Osteoblast (primary cell): ENCODE measurements around the gene SLC2A9. TPM values are rescaled to one million over a fixed set of nuclear protein-coding genes. Genes with fewer than 3 reads are reported as not detected.

Experiments used
- DNase-seq: peaks from one replicate; pipeline ENCODE4 v3.0.0; 2011; ENCODE audit warnings: low spot score, mixed read lengths; ENCODE audit not compliant: insufficient read length; ENCODE audit errors: missing footprints
- H2AFZ ChIP-seq: 2 replicates; pipeline ENCODE4 v1.6.0; 2011; ENCODE audit warnings: mild to moderate bottlenecking, low read length
- H3K27ac ChIP-seq: 2 replicates; pipeline ENCODE4 v1.5.1; 2011; ENCODE audit warnings: mild to moderate bottlenecking, low read depth, low read length, moderate library complexity
- H3K27me3 ChIP-seq: 2 replicates; pipeline ENCODE4 v1.6.0; 2012; ENCODE audit warnings: mild to moderate bottlenecking, control low read depth, inconsistent platforms, low read length, moderate library complexity; ENCODE audit not compliant: insufficient read depth
- H3K36me3 ChIP-seq: 2 replicates; pipeline ENCODE4 v1.5.1; 2011; ENCODE audit warnings: mild to moderate bottlenecking, low read length, control low read depth, moderate library complexity; ENCODE audit not compliant: insufficient read depth
- H3K4me1 ChIP-seq: 2 replicates; pipeline ENCODE4 v1.5.1; 2011; ENCODE audit warnings: mild to moderate bottlenecking, low read length, control low read depth, moderate library complexity; ENCODE audit not compliant: insufficient read depth
- H3K4me2 ChIP-seq: 2 replicates; pipeline ENCODE4 v1.6.0; 2011; ENCODE audit warnings: mild to moderate bottlenecking, low read length; ENCODE audit not compliant: insufficient read depth
- H3K4me3 ChIP-seq: fragments of 200-600 bp; sonication (generic); 3 replicates; pipeline ENCODE4 v1.5.1; 2012; ENCODE audit warnings: mild to moderate bottlenecking, low read length, inconsistent platforms; ENCODE audit not compliant: insufficient read depth
- H3K79me2 ChIP-seq: 2 replicates; pipeline ENCODE4 v1.6.0; 2012; ENCODE audit warnings: mild to moderate bottlenecking, low read length, control low read depth, inconsistent platforms; ENCODE audit not compliant: insufficient read depth
- H3K9me3 ChIP-seq: 2 replicates; pipeline ENCODE4 v1.5.1; 2011; ENCODE audit warnings: low read depth, low read length, control low read depth
- H4K20me1 ChIP-seq: 2 replicates; pipeline ENCODE4 v1.6.0; 2012; ENCODE audit warnings: mild to moderate bottlenecking, low read length, control low read depth; ENCODE audit not compliant: insufficient read depth
- total RNA-seq: library from RNA; depleted of rRNA; stranded (reverse); fragments of >200 nt; gene quantifications from 2 replicates; pipeline ENCODE4 v1.2.3, GENCODE V29; 2012
- TF ChIP-seq, protein P1 (sequence below): IDR thresholded peaks from 2 replicates; pipeline ENCODE4 v1.5.1; 2011; ENCODE audit warnings: mild to moderate bottlenecking, low read depth, low read length, moderate library complexity; ENCODE audit errors: extremely low read depth

The SLC2A9 gene
- total RNA-seq, 1 donor, result 2.5 TPM

GRCh38 chr4:9924750-9925149 lies 96.5 kb downstream of the SLC2A9 start:
- Histone ChIP-seq H4K20me1 (no peaks in the 10 kb centered on the region), H3K4me1 (no peaks in the 10 kb centered on the region), H3K9me3 (no peaks in the 10 kb centered on the region), H3K27me3 (no peaks in the 10 kb centered on the region), H2AFZ (no peak overlapping the region), H3K4me3 (no peak overlapping the region), H3K79me2 (no peaks in the 10 kb centered on the region), H3K27ac (no peak overlapping the region), H3K36me3 (no peaks in the 10 kb centered on the region), H3K4me2 (no peak overlapping the region)
- DNase-seq, result no peak
- TF ChIP-seq, protein P1, sequence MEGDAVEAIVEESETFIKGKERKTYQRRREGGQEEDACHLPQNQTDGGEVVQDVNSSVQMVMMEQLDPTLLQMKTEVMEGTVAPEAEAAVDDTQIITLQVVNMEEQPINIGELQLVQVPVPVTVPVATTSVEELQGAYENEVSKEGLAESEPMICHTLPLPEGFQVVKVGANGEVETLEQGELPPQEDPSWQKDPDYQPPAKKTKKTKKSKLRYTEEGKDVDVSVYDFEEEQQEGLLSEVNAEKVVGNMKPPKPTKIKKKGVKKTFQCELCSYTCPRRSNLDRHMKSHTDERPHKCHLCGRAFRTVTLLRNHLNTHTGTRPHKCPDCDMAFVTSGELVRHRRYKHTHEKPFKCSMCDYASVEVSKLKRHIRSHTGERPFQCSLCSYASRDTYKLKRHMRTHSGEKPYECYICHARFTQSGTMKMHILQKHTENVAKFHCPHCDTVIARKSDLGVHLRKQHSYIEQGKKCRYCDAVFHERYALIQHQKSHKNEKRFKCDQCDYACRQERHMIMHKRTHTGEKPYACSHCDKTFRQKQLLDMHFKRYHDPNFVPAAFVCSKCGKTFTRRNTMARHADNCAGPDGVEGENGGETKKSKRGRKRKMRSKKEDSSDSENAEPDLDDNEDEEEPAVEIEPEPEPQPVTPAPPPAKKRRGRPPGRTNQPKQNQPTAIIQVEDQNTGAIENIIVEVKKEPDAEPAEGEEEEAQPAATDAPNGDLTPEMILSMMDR, result no peak

- H3K27me3 ChIP-seq, result no peaks in the 10 kb centered on the region
- no peak overlapping the region for H2AFZ ChIP-seq
- no peaks in the 10 kb centered on the region for H3K36me3 ChIP-seq
- no peak overlapping the region for H3K27ac ChIP-seq
- H3K9me3 ChIP-seq, result no peaks in the 10 kb centered on the region
- H3K4me2 ChIP-seq, result no peak overlapping the region
- DNase-seq, result no peak
- no peaks in the 10 kb centered on the region for H4K20me1 ChIP-seq
- no peak overlapping the region for H3K4me3 ChIP-seq
- TF ChIP-seq, protein P1, result no peak
- no peaks in the 10 kb centered on the region for H3K4me1 ChIP-seq
- H3K79me2 ChIP-seq, result no peaks in the 10 kb centered on the region
Measured at GRCh38 chr4:9923195-9923812, 98.0 kb downstream of the SLC2A9 start.

GRCh38 chr4:9921326-9921725 lies 100.0 kb downstream of the SLC2A9 start:
- Histone ChIP-seq H4K20me1 (no peaks in the 10 kb centered on the region), H3K36me3 (no peaks in the 10 kb centered on the region), H3K9me3 (no peaks in the 10 kb centered on the region), H3K4me3 (no peak overlapping the region), H3K27ac (no peak overlapping the region), H3K27me3 (no peaks in the 10 kb centered on the region), H3K4me1 (no peaks in the 10 kb centered on the region), H2AFZ (no peak overlapping the region), H3K4me2 (no peak overlapping the region), H3K79me2 (no peaks in the 10 kb centered on the region)
- TF ChIP-seq, protein P1, result no peak
- DNase-seq, result no peak

DNA sequence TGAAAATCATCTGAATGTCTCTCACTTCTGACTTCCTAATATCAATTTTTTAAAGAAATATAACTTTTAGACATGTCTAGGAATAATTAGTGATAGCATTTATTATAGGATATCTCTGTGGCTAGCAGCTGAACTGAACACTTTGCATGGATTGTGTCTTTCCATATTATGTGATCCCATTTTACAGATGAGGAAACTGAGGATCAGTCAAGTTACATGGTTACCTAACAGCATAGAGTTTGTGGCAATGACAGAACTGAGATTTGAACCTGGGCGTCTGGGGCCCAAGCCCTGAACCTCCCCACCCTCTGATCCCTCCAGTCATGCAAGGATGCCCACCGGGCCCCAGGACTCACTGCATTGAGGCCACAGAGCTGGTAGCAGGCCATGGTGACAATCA lies 101.3 kb downstream of the SLC2A9 start:
- H3K79me2 ChIP-seq, result no peaks in the 10 kb centered on the region
- no peak for DNase-seq

More for the DNA sequence above, 101.3 kb downstream of the SLC2A9 start:
- no peaks in the 10 kb centered on the region for H3K9me3 ChIP-seq
- no peak overlapping the region for H3K27ac ChIP-seq
- no peaks in the 10 kb centered on the region for H3K4me1 ChIP-seq
- no peak overlapping the region for H2AFZ ChIP-seq
- H3K27me3 ChIP-seq, result no peaks in the 10 kb centered on the region
- no peak overlapping the region for H3K4me3 ChIP-seq
- H4K20me1 ChIP-seq, result no peaks in the 10 kb centered on the region
- H3K36me3 ChIP-seq, result no peaks in the 10 kb centered on the region
- TF ChIP-seq, protein P1, result no peak
- H3K4me2 ChIP-seq, result no peak overlapping the region
